IPS-20b (cell line): ENCODE data around the gene MYO5A.

Experiments used
- H3K27ac ChIP-seq: one replicate; pipeline ENCODE4 v1.5.1; 2013; ENCODE audit warnings: low read length
- H3K27me3 ChIP-seq: 2 replicates; pipeline ENCODE4 v1.6.1; 2013; ENCODE audit warnings: mild to moderate bottlenecking, low read length, inconsistent platforms; ENCODE audit not compliant: insufficient read depth
- H3K36me3 ChIP-seq: 2 replicates; pipeline ENCODE4 v1.6.1; 2013; ENCODE audit warnings: low read depth, mild to moderate bottlenecking, inconsistent platforms, low read length, moderate library complexity; ENCODE audit not compliant: insufficient read depth
- H3K4me1 ChIP-seq: 2 replicates; pipeline ENCODE4 v1.6.1; 2013; ENCODE audit warnings: mild to moderate bottlenecking, control low read depth, inconsistent platforms, low read length, moderate library complexity; ENCODE audit not compliant: insufficient read depth
- H3K4me3 ChIP-seq: 2 replicates; pipeline ENCODE4 v1.5.1; 2013; ENCODE audit warnings: mild to moderate bottlenecking, low read length, inconsistent platforms
- H3K9ac ChIP-seq: 2 replicates; pipeline ENCODE4 v1.6.1; 2013; ENCODE audit warnings: low read depth, mild to moderate bottlenecking, inconsistent platforms, low read length, moderate library complexity
- H3K9me3 ChIP-seq: 2 replicates; pipeline ENCODE4 v1.6.1; 2013; ENCODE audit warnings: mild to moderate bottlenecking, low read depth, low read length, inconsistent platforms; ENCODE audit not compliant: insufficient read depth

Gene MYO5A

GRCh38 chr15:52308446-52309153 lies 220.1 kb downstream of the MYO5A start:
- H3K9me3 ChIP-seq = no peaks in the 10 kb centered on the region
- no peaks in the 10 kb centered on the region for H3K27me3 ChIP-seq
- no peak overlapping the region for H3K27ac ChIP-seq
- H3K36me3 ChIP-seq = no peaks in the 10 kb centered on the region; the same call in 1 of the 2 replicates
- H3K4me3 ChIP-seq = no peak overlapping the region
- no peak overlapping the region for H3K9ac ChIP-seq
- H3K4me1 ChIP-seq = no peaks in the 10 kb centered on the region

GRCh38 chr15:52307847-52308246 lies 220.8 kb downstream of the MYO5A start:
- no peak overlapping the region for H3K9ac ChIP-seq
- no peak overlapping the region for H3K27ac ChIP-seq
- H3K4me1 ChIP-seq = no peaks in the 10 kb centered on the region
- H3K27me3 ChIP-seq = no peaks in the 10 kb centered on the region
- no peak overlapping the region for H3K4me3 ChIP-seq
- H3K9me3 ChIP-seq = no peaks in the 10 kb centered on the region
- H3K36me3 ChIP-seq = no peaks in the 10 kb centered on the region; the same call in 1 of the 2 replicates

- Histone ChIP-seq H3K27me3 (no peaks in the 10 kb centered on the region), H3K9ac (no peak overlapping the region), H3K27ac (no peak overlapping the region), H3K36me3 (no peaks in the 10 kb centered on the region), H3K9me3 (no peaks in the 10 kb centered on the region), H3K4me3 (no peak overlapping the region), H3K4me1 (no peaks in the 10 kb centered on the region)
Observed at GRCh38 chr15:52306270-52306669, 222.4 kb downstream of the MYO5A start.

- Histone ChIP-seq H3K9me3 (no peaks in the 10 kb centered on the region), H3K27ac (no peak overlapping the region), H3K4me1 (no peaks in the 10 kb centered on the region), H3K9ac (no peak overlapping the region), H3K36me3 (no peaks in the 10 kb centered on the region), H3K27me3 (no peaks in the 10 kb centered on the region), H3K4me3 (no peak overlapping the region)
Observed at GRCh38 chr15:52303093-52303772, 225.4 kb downstream of the MYO5A start.

- H3K4me1 ChIP-seq = no peaks in the 10 kb centered on the region
- no peaks in the 10 kb centered on the region for H3K36me3 ChIP-seq
Observed at GRCh38 chr15:52301265-52301847, 227.3 kb downstream of the MYO5A start.

GRCh38 chr15:52295421-52296001 lies 233.2 kb downstream of the MYO5A start, which contains the start of gene MYO5C:
TSS of gene MYO5C (minus strand) at chr15:52295804. CDS start at chr15:52295636, 168 bp downstream.
- H3K4me3 ChIP-seq = peak within 1 kb of the TSS; percentile 81
- peak within 1 kb of the TSS; percentile 70; the same call in 1 of the 2 replicates for H3K9ac ChIP-seq
- peaks cover 4% of the 10 kb centered on the region; the same call in 1 of the 2 replicates for H3K4me1 ChIP-seq
- H3K27ac ChIP-seq = no peak within 1 kb of the TSS
- H3K27me3 ChIP-seq = peaks cover 4% of the 10 kb centered on the region; the same call in 1 of the 2 replicates
- H3K36me3 ChIP-seq = peaks cover 11% of the 10 kb centered on the region
- no peaks in the 10 kb centered on the region for H3K9me3 ChIP-seq

More at GRCh38 chr15:52301265-52301847, 227.3 kb downstream of the MYO5A start:
- no peak overlapping the region for H3K4me3 ChIP-seq
- no peak overlapping the region for H3K27ac ChIP-seq
- no peaks in the 10 kb centered on the region for H3K27me3 ChIP-seq
- no peak overlapping the region for H3K9ac ChIP-seq
- no peaks in the 10 kb centered on the region for H3K9me3 ChIP-seq

- Histone ChIP-seq H3K9me3 (no peaks in the 10 kb centered on the region), H3K27me3 (peaks cover 4% of the 10 kb centered on the region; the same call in 1 of the 2 replicates), H3K4me3 (peak overlapping the region; percentile 81), H3K36me3 (peaks cover 11% of the 10 kb centered on the region), H3K9ac (peak overlapping the region; percentile 70; the same call in 1 of the 2 replicates), H3K4me1 (peaks cover 5% of the 10 kb centered on the region; the same call in 1 of the 2 replicates), H3K27ac (no peak overlapping the region)
Observed at GRCh38 chr15:52294881-52295420, 233.7 kb downstream of the MYO5A start.

- no peak overlapping the region for H3K4me3 ChIP-seq
- no peak overlapping the region for H3K9ac ChIP-seq
- H3K4me1 ChIP-seq = peaks cover 9% of the 10 kb centered on the region; the same call in 1 of the 2 replicates
- H3K27ac ChIP-seq = no peak overlapping the region
- no peaks in the 10 kb centered on the region for H3K9me3 ChIP-seq
- H3K36me3 ChIP-seq = peaks cover 11% of the 10 kb centered on the region
- peaks cover 4% of the 10 kb centered on the region; the same call in 1 of the 2 replicates for H3K27me3 ChIP-seq
Observed at GRCh38 chr15:52292780-52293392, 235.8 kb downstream of the MYO5A start.

GRCh38 chr15:52291204-52291603 lies 237.5 kb downstream of the MYO5A start:
- Histone ChIP-seq H3K9me3 (no peaks in the 10 kb centered on the region), H3K9ac (no peak overlapping the region), H3K4me3 (no peak overlapping the region), H3K36me3 (peaks cover 11% of the 10 kb centered on the region), H3K27me3 (peaks cover 4% of the 10 kb centered on the region; the same call in 1 of the 2 replicates), H3K4me1 (peaks cover 8% of the 10 kb centered on the region; the same call in 1 of the 2 replicates), H3K27ac (no peak overlapping the region)

GRCh38 chr15:52290800-52291199 lies 237.9 kb downstream of the MYO5A start:
- peaks cover 11% of the 10 kb centered on the region for H3K36me3 ChIP-seq
- no peak overlapping the region for H3K27ac ChIP-seq
- H3K9ac ChIP-seq = no peak overlapping the region
- peaks cover 5% of the 10 kb centered on the region; the same call in 1 of the 2 replicates for H3K4me1 ChIP-seq
- no peaks in the 10 kb centered on the region for H3K9me3 ChIP-seq
- peaks cover 4% of the 10 kb centered on the region; the same call in 1 of the 2 replicates for H3K27me3 ChIP-seq
- no peak overlapping the region for H3K4me3 ChIP-seq

- peaks cover 4% of the 10 kb centered on the region; the same call in 1 of the 2 replicates for H3K27me3 ChIP-seq
- H3K9ac ChIP-seq = no peak overlapping the region
- H3K4me1 ChIP-seq = peaks cover 5% of the 10 kb centered on the region; the same call in 1 of the 2 replicates
- no peaks in the 10 kb centered on the region for H3K9me3 ChIP-seq
- H3K36me3 ChIP-seq = peaks cover 11% of the 10 kb centered on the region
- H3K4me3 ChIP-seq = no peak overlapping the region
- H3K27ac ChIP-seq = no peak overlapping the region
Observed at GRCh38 chr15:52290329-52290728, 238.4 kb downstream of the MYO5A start.
